HepG2 (cell line): ENCODE results near the gene ELFN1. TPM values are rescaled to one million over a fixed set of nuclear protein-coding genes. Genes with fewer than 3 reads are reported as not detected.

ENCODE experiments used
- ATAC-seq: fragments of 200-7000 bp; cut with Tn5 transposase; 3 replicates; pipeline ENCODE4 v1.9.1; 2020; ENCODE audit warnings: mild to moderate bottlenecking, moderate library complexity
- BruUV-seq: library from RNA; stranded (reverse); fragments of 400-500 nt; replicated peaks from 2 replicates; lab custom pipeline; 2021; lab: Mats Ljungman, UMichigan
- CTCF ChIA-PET: fragments of 300-600 bp; formaldehyde crosslinking; extraction: SDS; loops from one replicate; lab custom pipeline; 2021; ENCODE audit warnings: low total read pairs, inconsistent platforms, low intra/inter-chr PET ratio; lab: Yijun Ruan, JAX
- POLR2A ChIA-PET: fragments of 350-600 bp; sonication (Branson Sonifier 250); formaldehyde crosslinking; loops from one replicate; lab custom pipeline; 2020; ENCODE audit warnings: antibody characterized with exemption, inconsistent platforms; lab: Yijun Ruan, JAX
- DNase-seq: peaks from one replicate; pipeline ENCODE4 v3.0.0-alpha.2; 2015; ENCODE audit warnings: low spot score
- FAIRE-seq: peaks from 3 replicates; lab custom pipeline; 2011; peaks lifted over from hg19 to GRCh38; lab: Jason Lieb, UNC
- H2AFZ ChIP-seq: one replicate; pipeline ENCODE4 v1.6.1; 2011; ENCODE audit warnings: low read length, inconsistent platforms
- H3K27ac ChIP-seq: fragments of 300-600 bp; 3 replicates; pipeline ENCODE4 v1.8.0; 2011; ENCODE audit warnings: mixed run types, mild to moderate bottlenecking, mixed read lengths, low read length, inconsistent platforms; ENCODE audit not compliant: insufficient read depth; ENCODE audit errors: extremely low read length
- H3K27me3 ChIP-seq, 2 experiments: fragments of 200-600 bp in 1 of 2; 2 replicates in 1 of 2; 3 replicates in 1 of 2; pipeline versions ENCODE4 v1.6.0 to v1.8.0; 2011; ENCODE audit warnings: low read length in 2 of 2, mild to moderate bottlenecking in 2 of 2, moderate library complexity in 2 of 2, inconsistent platforms in 1 of 2; ENCODE audit not compliant: insufficient read depth in 2 of 2, control insufficient read depth in 1 of 2
- H3K36me3 ChIP-seq, 2 experiments: fragments of 200-600 bp in 1 of 2; replicated peaks in 1 of 2; 2 replicates in 1 of 2; 3 replicates in 1 of 2; pipeline versions ENCODE4 v1.5.1 to v1.8.0; 2011; ENCODE audit warnings: low read length in 2 of 2, inconsistent platforms in 1 of 2; ENCODE audit not compliant: insufficient read depth in 2 of 2, control insufficient read depth in 1 of 2
- H3K4me1 ChIP-seq: 2 replicates; pipeline ENCODE4 v1.5.1; 2012; ENCODE audit warnings: low read length, inconsistent platforms; ENCODE audit not compliant: insufficient read depth
- H3K4me2 ChIP-seq: 2 replicates; pipeline ENCODE4 v1.6.0; 2011; ENCODE audit warnings: low read depth, low read length, inconsistent platforms
- H3K4me3 ChIP-seq, 3 experiments: fragments of 200-600 bp in 1 of 3; sonication (generic), shearing (Covaris generic) in 1 of 3; replicated peaks in 1 of 3; 2 replicates each; pipeline ENCODE4 v1.5.1; 2011 to 2016; ENCODE audit warnings: low read length in 3 of 3, inconsistent platforms in 2 of 3, low read depth in 2 of 3, mild to moderate bottlenecking in 2 of 3, control low read depth in 1 of 3, mixed read lengths in 1 of 3; ENCODE audit not compliant: insufficient read depth in 1 of 3
- H3K79me2 ChIP-seq: one replicate; pipeline ENCODE4 v1.6.1; 2011; ENCODE audit warnings: low read length, inconsistent platforms; ENCODE audit not compliant: insufficient read depth
- H3K9ac ChIP-seq: 2 replicates; pipeline ENCODE4 v1.6.0; 2011; ENCODE audit warnings: mild to moderate bottlenecking, low read depth, low read length, inconsistent platforms; ENCODE audit not compliant: insufficient read depth
- H3K9me3 ChIP-seq: 2 replicates; pipeline ENCODE4 v1.5.1; 2012; ENCODE audit warnings: mild to moderate bottlenecking, low read length
- H4K20me1 ChIP-seq: 2 replicates; pipeline ENCODE4 v1.6.0; 2011; ENCODE audit warnings: inconsistent platforms, mild to moderate bottlenecking, low read length, moderate library complexity; ENCODE audit not compliant: insufficient read depth
- BCL3 ChIP-seq: sonication (generic); formaldehyde crosslinking; IDR thresholded peaks from 2 replicates; pipeline ENCODE4 v1.5.1; 2020; ENCODE audit warnings: mild to moderate bottlenecking, missing genetic modification reagents, moderate library complexity
- CBX5 ChIP-seq: sonication (generic); formaldehyde crosslinking; IDR thresholded peaks from 2 replicates; pipeline ENCODE4 v1.4.0; 2020; ENCODE audit warnings: missing genetic modification reagents, borderline replicate concordance
- CHD4 ChIP-seq: fragments of 200-600 bp; sonication (generic); IDR thresholded peaks from 2 replicates; pipeline ENCODE4 v1.7.0; 2017; ENCODE audit warnings: mild to moderate bottlenecking, low read length, borderline replicate concordance
- CTCF ChIP-seq: sonication (generic); formaldehyde crosslinking; IDR thresholded peaks from 2 replicates; pipeline ENCODE4 v1.5.0; 2020; ENCODE audit warnings: mild to moderate bottlenecking, missing genetic modification reagents, moderate library complexity
- IKZF1 ChIP-seq: fragments of 450-650 bp; IDR thresholded peaks from 2 replicates; pipeline ENCODE4 v1.7.1; 2016
- MED13 ChIP-seq: sonication (generic); formaldehyde crosslinking; IDR thresholded peaks from 2 replicates; pipeline ENCODE4 v1.5.0; 2020; ENCODE audit warnings: missing genetic modification reagents
- MEIS1 ChIP-seq: sonication (generic); formaldehyde crosslinking; IDR thresholded peaks from 2 replicates; pipeline ENCODE4 v1.9.0; 2021; ENCODE audit warnings: mild to moderate bottlenecking, missing genetic modification reagents, moderate library complexity, borderline replicate concordance
- PBX2 ChIP-seq: IDR thresholded peaks from 2 replicates; pipeline ENCODE4 v1.6.1; 2016; ENCODE audit warnings: control low read depth
- SNAPC4 ChIP-seq: sonication (generic); formaldehyde crosslinking; IDR thresholded peaks from 2 replicates; pipeline ENCODE4 v1.4.0; 2020; ENCODE audit warnings: mild to moderate bottlenecking, missing genetic modification reagents
- ZNF496 ChIP-seq: sonication (generic); formaldehyde crosslinking; IDR thresholded peaks from 2 replicates; pipeline ENCODE4 v1.8.1; 2023; ENCODE audit warnings: mild to moderate bottlenecking, moderate library complexity, missing genetic modification reagents; ENCODE audit not compliant: insufficient replicate concordance
- WGBS: methylation state at CpG from one replicate; pipeline ENCODE4 v1.1.6; 2017; ENCODE audit warnings: low lambda C conversion rate; 5-methylcytosine and 5-hydroxymethylcytosine counted together
- in situ Hi-C: cut with HindIII; loops from 2 replicates; pipeline ENCODE4 v1.10.0; 2017; ENCODE audit warnings: low pct_unique_long_range_greater_than_20kb; ENCODE audit not compliant: extremely low pct_ligation_motif_present
- intact Hi-C: fragments of 100-400 bp; cut with micrococcal nuclease; formaldehyde crosslinking; loops from one replicate; pipeline ENCODE4 v1.10.0; 2022; ENCODE audit not compliant: unreplicated experiment
- polyA plus RNA-seq, 8 experiments: library from polyadenylated mRNA; depleted of rRNA in 3 of 8; stranded (reverse) in 7 of 8; unstranded in 1 of 8; fragments of >200 nt; fragmentation: Illumina TruSeq in 4 of 8; extraction: Trizol in 4 of 8; gene quantifications; 2 replicates each; pipeline versions ENCODE4 v1.2.1 to v1.2.3, GENCODE V29; 2011 to 2016; ENCODE audit warnings: low read depth in 4 of 8, missing spikeins in 1 of 8, mixed read lengths in 1 of 8; ENCODE audit not compliant: insufficient read depth in 1 of 8
- total RNA-seq, 5 experiments: library from RNA; depleted of rRNA; stranded (reverse); fragments of >200 nt; fragmentation: Illumina TruSeq; extraction: Trizol; gene quantifications; 2 replicates each; pipeline ENCODE4 v1.2.3, GENCODE V29; 2016; ENCODE audit warnings: low read depth in 1 of 5
- TF ChIP-seq, protein P1 (sequence below): sonication (generic); formaldehyde crosslinking; IDR thresholded peaks from 2 replicates; pipeline ENCODE4 v1.4.0; 2020; ENCODE audit warnings: missing genetic modification reagents

Gene ELFN1
- total and polyA plus RNA-seq, 2 of the 13 experiments (the other 11 are each of a cell fraction or from before 2014, with no cell fraction given) = 0.13 to 0.18 TPM

DNA sequence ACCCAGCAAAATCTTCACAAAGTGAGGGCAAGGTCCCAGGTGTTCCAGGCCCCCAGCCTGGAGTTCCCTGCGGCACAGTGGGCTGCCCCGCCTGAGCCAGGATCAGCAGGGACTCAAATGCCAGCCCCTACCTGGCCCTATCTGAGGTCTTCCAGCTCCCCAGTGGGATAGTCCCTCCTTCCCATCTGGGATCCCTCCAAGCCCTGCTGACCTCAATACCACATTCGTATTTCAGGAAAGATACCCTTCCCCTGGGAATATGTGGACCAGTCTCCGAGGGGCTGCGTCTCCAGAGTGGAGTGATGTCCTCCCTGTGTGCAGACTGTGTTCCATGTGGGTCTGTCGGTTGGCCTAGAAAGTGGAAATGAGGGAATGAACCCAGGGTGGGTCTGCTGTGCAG lies 40.9 kb downstream of the ELFN1 start:
- TF ChIP-seq MEIS1 (CRISPR knock-in tag) = no peak
- TF ChIP-seq BCL3 (CRISPR knock-in tag) = no peak
- TF ChIP-seq, protein P1, sequence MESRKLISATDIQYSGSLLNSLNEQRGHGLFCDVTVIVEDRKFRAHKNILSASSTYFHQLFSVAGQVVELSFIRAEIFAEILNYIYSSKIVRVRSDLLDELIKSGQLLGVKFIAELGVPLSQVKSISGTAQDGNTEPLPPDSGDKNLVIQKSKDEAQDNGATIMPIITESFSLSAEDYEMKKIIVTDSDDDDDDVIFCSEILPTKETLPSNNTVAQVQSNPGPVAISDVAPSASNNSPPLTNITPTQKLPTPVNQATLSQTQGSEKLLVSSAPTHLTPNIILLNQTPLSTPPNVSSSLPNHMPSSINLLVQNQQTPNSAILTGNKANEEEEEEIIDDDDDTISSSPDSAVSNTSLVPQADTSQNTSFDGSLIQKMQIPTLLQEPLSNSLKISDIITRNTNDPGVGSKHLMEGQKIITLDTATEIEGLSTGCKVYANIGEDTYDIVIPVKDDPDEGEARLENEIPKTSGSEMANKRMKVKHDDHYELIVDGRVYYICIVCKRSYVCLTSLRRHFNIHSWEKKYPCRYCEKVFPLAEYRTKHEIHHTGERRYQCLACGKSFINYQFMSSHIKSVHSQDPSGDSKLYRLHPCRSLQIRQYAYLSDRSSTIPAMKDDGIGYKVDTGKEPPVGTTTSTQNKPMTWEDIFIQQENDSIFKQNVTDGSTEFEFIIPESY (CRISPR knock-in tag) = no peak
- TF ChIP-seq CTCF (CRISPR knock-in tag) = no peak
- TF ChIP-seq PBX2 (CRISPR knock-in tag) = no peak
- no peak for TF ChIP-seq CBX5
- TF ChIP-seq CHD4 = no peak
- TF ChIP-seq IKZF1 = no peak
- no peak for TF ChIP-seq ZNF496 (CRISPR knock-in tag)
- TF ChIP-seq SNAPC4 (CRISPR knock-in tag) = no peak
- TF ChIP-seq MED13 = no peak
- TF ChIP-seq, all 625 proteins: peak for 0
- H3K4me1 ChIP-seq = peaks cover 43% of the 10 kb centered on the region
- peaks cover 12% of the 10 kb centered on the region for H3K9me3 ChIP-seq
- ATAC-seq (no peak), DNase-seq (no peak), FAIRE-seq (no peak)
- in situ Hi-C loops = loop anchor here (5.0 kb wide), 1 partner anchor 44 kb away; no protein-coding TSS in a partner anchor
- no peaks in the 10 kb centered on the region for H3K36me3 ChIP-seq
- no peak overlapping the region for H3K27ac ChIP-seq
- H3K4me2 ChIP-seq = no peak overlapping the region
- 82% methylated on average over 4 of the region's 6 CpGs for WGBS
- H3K4me3 ChIP-seq = no peak overlapping the region
- ChIA-PET CTCF (no interaction called here), POLR2A (no interaction called here)
- intact Hi-C loops = no loop called here
- no TSS peak for BruUV-seq
- no peaks in the 10 kb centered on the region; a peak in 2 of 5 replicates for H3K27me3 ChIP-seq
- no peaks in the 10 kb centered on the region for H4K20me1 ChIP-seq
- no peaks in the 10 kb centered on the region for H3K79me2 ChIP-seq
- no peak overlapping the region for H2AFZ ChIP-seq
- no peak overlapping the region for H3K9ac ChIP-seq
